NCI-H526 treated with DMSO at 0.1 percent for 48 hours (cell line): ENCODE measurements around the gene RIN3.
A peak's percentile ranks its signal among the peaks of the same experiment; 100 is the strongest.
"Not testable (repeated sequence)": the region's sequence is repeated elsewhere in the genome, so short reads cannot be mapped to it uniquely, and the experiment has no call there.

Experiments
- DNase-seq: peaks from one replicate; lab custom pipeline; 2025; lab: John Stamatoyannopoulos, UW

Gene RIN3

GRCh38 chr14:92528486-92529100, 15.0 kb downstream of the RIN3 start:
- DNase-seq: no peak

- DNase-seq: no peak
Measured at GRCh38 chr14:92529903-92530302, 16.3 kb downstream of the RIN3 start.

- no peak for DNase-seq
Measured at GRCh38 chr14:92531106-92531873, 17.7 kb downstream of the RIN3 start.

- DNase-seq: no peak
Measured at GRCh38 chr14:92532490-92533163, 19.0 kb downstream of the RIN3 start.

GRCh38 chr14:92534932-92535643, 21.5 kb downstream of the RIN3 start:
- no peak for DNase-seq

GRCh38 chr14:92536231-92536630, 22.6 kb downstream of the RIN3 start:
- not testable (repeated sequence) for DNase-seq

- DNase-seq: no peak
Measured at GRCh38 chr14:92538412-92538985, 24.9 kb downstream of the RIN3 start.

- DNase-seq: no peak
Measured at GRCh38 chr14:92539419-92539818, 25.8 kb downstream of the RIN3 start.

GRCh38 chr14:92539875-92540274, 26.3 kb downstream of the RIN3 start:
- DNase-seq: no peak

GRCh38 chr14:92540472-92541048, 27.0 kb downstream of the RIN3 start:
- no peak for DNase-seq

- no peak for DNase-seq
Measured at GRCh38 chr14:92542766-92543554, 29.4 kb downstream of the RIN3 start.

- DNase-seq: no peak
Measured at GRCh38 chr14:92544051-92544720, 30.6 kb downstream of the RIN3 start.

GRCh38 chr14:92546347-92547053, 32.9 kb downstream of the RIN3 start:
- no peak for DNase-seq

GRCh38 chr14:92549105-92549858, 35.7 kb downstream of the RIN3 start:
- no peak for DNase-seq

GRCh38 chr14:92549859-92550230, 36.3 kb downstream of the RIN3 start:
- DNase-seq: no peak

GRCh38 chr14:92551044-92551841, 37.7 kb downstream of the RIN3 start:
- DNase-seq: peak; percentile 43

- DNase-seq: no peak
Measured at GRCh38 chr14:92552066-92552465, 38.5 kb downstream of the RIN3 start.

GRCh38 chr14:92553438-92553837, 39.9 kb downstream of the RIN3 start:
- no peak for DNase-seq
